IMR-90 (cell line): Measurements from ENCODE around the gene SLC25A6. TPM values are rescaled to one million over a fixed set of nuclear protein-coding genes. Genes with fewer than 3 reads are reported as not detected.

Experiments used
- ATAC-seq: fragments of 200-7000 bp; cut with Tn5 transposase; 2 replicates; pipeline ENCODE4 v1.9.1; 2020; ENCODE audit warnings: low read depth, mild to moderate bottlenecking, moderate library complexity
- BruUV-seq: library from RNA; stranded (reverse); fragments of 400-500 nt; replicated peaks from 2 replicates; lab custom pipeline; 2021; lab: Mats Ljungman, UMichigan
- CTCF ChIA-PET: fragments of 300-600 bp; formaldehyde crosslinking; extraction: SDS; loops from one replicate; lab custom pipeline; 2021; ENCODE audit warnings: antibody characterized with exemption; lab: Yijun Ruan, JAX
- POLR2A ChIA-PET: fragments of 300-600 bp; sonication (Branson Sonifier 250); formaldehyde crosslinking; loops from one replicate; lab custom pipeline; 2022; ENCODE audit warnings: antibody characterized with exemption; ENCODE audit not compliant: unreplicated experiment; lab: Charles Lee
- DNase-seq: peaks from one replicate; pipeline ENCODE4 v3.0.0; 2013
- H2AFZ ChIP-seq: replicated peaks from 2 replicates; pipeline ENCODE3; 2013; ENCODE audit warnings: low read length, mild to moderate bottlenecking; ENCODE audit not compliant: poor library complexity
- H2AK5ac ChIP-seq: 2 replicates; pipeline ENCODE4 v1.6.1; 2013; ENCODE audit warnings: low read depth, low read length, inconsistent platforms
- H2AK9ac ChIP-seq: replicated peaks from 2 replicates; pipeline ENCODE3; 2013; ENCODE audit warnings: mild to moderate bottlenecking, low read depth, low read length, moderate library complexity; ENCODE audit not compliant: poor library complexity
- H2BK120ac ChIP-seq: 2 replicates; pipeline ENCODE4 v1.6.1; 2013; ENCODE audit warnings: low read depth, low read length, inconsistent platforms
- H2BK15ac ChIP-seq: 3 replicates; pipeline ENCODE4 v1.6.1; 2013; ENCODE audit warnings: low read depth, low read length, inconsistent platforms
- H2BK20ac ChIP-seq: 2 replicates; pipeline ENCODE4 v1.6.1; 2013; ENCODE audit warnings: low read depth, mild to moderate bottlenecking, inconsistent platforms, low read length, moderate library complexity
- H2BK5ac ChIP-seq: 2 replicates; pipeline ENCODE4 v1.6.1; 2013; ENCODE audit warnings: mild to moderate bottlenecking, low read depth, low read length, inconsistent platforms; ENCODE audit not compliant: poor library complexity, severe bottlenecking
- H3K14ac ChIP-seq: replicated peaks from 2 replicates; pipeline ENCODE4 v1.6.1; 2013; ENCODE audit warnings: low read depth, low read length, inconsistent platforms
- H3K18ac ChIP-seq: 2 replicates; pipeline ENCODE4 v1.6.1; 2013; ENCODE audit warnings: low read depth, low read length, control low read depth
- H3K23ac ChIP-seq: 2 replicates; pipeline ENCODE4 v1.6.1; 2013; ENCODE audit warnings: low read depth, low read length, inconsistent platforms
- H3K27ac ChIP-seq: 2 replicates; pipeline ENCODE4 v1.5.1; 2013; ENCODE audit warnings: mild to moderate bottlenecking, control low read depth, low read length; ENCODE audit not compliant: insufficient read depth
- H3K27me3 ChIP-seq: 2 replicates; pipeline ENCODE4 v1.6.1; 2013; ENCODE audit warnings: low read length; ENCODE audit not compliant: control insufficient read depth, insufficient read depth
- H3K36me3 ChIP-seq: 2 replicates; pipeline ENCODE4 v1.6.1; 2013; ENCODE audit warnings: low read length, mixed read lengths; ENCODE audit not compliant: control insufficient read depth, insufficient read depth
- H3K4ac ChIP-seq: 2 replicates; pipeline ENCODE4 v1.6.1; 2013; ENCODE audit warnings: low read depth, low read length, inconsistent platforms
- H3K4me1 ChIP-seq: 2 replicates; pipeline ENCODE4 v1.6.1; 2013; ENCODE audit warnings: low read length, mixed read lengths; ENCODE audit not compliant: control insufficient read depth, insufficient read depth
- H3K4me2 ChIP-seq: 2 replicates; pipeline ENCODE4 v1.6.1; 2013; ENCODE audit warnings: low read depth, mild to moderate bottlenecking, control low read depth, low read length, moderate library complexity
- H3K4me3 ChIP-seq: 2 replicates; pipeline ENCODE4 v1.5.1; 2013; ENCODE audit warnings: low read depth, mild to moderate bottlenecking, control low read depth, low read length, moderate library complexity; ENCODE audit not compliant: insufficient read depth
- H3K56ac ChIP-seq: 2 replicates; pipeline ENCODE4 v1.6.1; 2013; ENCODE audit warnings: low read length, inconsistent platforms; ENCODE audit not compliant: insufficient read depth; ENCODE audit errors: extremely low read depth
- H3K79me1 ChIP-seq, 2 experiments: 2 replicates each; pipeline ENCODE4 v1.6.1; 2013; ENCODE audit warnings: low read length in 2 of 2, inconsistent platforms in 1 of 2, low read depth in 1 of 2
- H3K9ac ChIP-seq: 2 replicates; pipeline ENCODE4 v1.6.1; 2013; ENCODE audit warnings: low read depth, low read length, control low read depth
- H3K9me1 ChIP-seq: 2 replicates; pipeline ENCODE4 v1.6.1; 2013; ENCODE audit warnings: low read length, inconsistent platforms; ENCODE audit not compliant: insufficient read depth
- H3K9me3 ChIP-seq: 2 replicates; pipeline ENCODE4 v1.6.1; 2013; ENCODE audit warnings: low read length; ENCODE audit not compliant: control insufficient read depth, insufficient read depth
- H4K20me1 ChIP-seq: 2 replicates; pipeline ENCODE4 v1.6.1; 2013; ENCODE audit warnings: low read length, inconsistent platforms; ENCODE audit not compliant: insufficient read depth
- H4K5ac ChIP-seq: 2 replicates; pipeline ENCODE4 v1.6.1; 2013; ENCODE audit warnings: mild to moderate bottlenecking, low read depth, low read length, control low read depth
- H4K8ac ChIP-seq, 2 experiments: 2 replicates each; pipeline ENCODE4 v1.6.1; 2013; ENCODE audit warnings: low read depth in 2 of 2, low read length in 2 of 2, control low read depth in 1 of 2, inconsistent platforms in 1 of 2
- H4K91ac ChIP-seq: 2 replicates; pipeline ENCODE4 v1.6.1; 2013; ENCODE audit warnings: low read depth, low read length, inconsistent platforms; ENCODE audit not compliant: insufficient read depth
- BHLHE40 ChIP-seq: fragments of 150-350 bp; IDR thresholded peaks from 2 replicates; pipeline ENCODE4 v1.6.1; 2016; ENCODE audit warnings: mild to moderate bottlenecking, low read depth, low read length
- CEBPB ChIP-seq: IDR thresholded peaks from 2 replicates; pipeline ENCODE4 v1.6.1; 2012; ENCODE audit warnings: low read depth, low read length, improper control_type of control experiment
- CHD1 ChIP-seq: IDR thresholded peaks from 2 replicates; pipeline ENCODE4 v1.6.1; 2012; ENCODE audit warnings: low read depth, low read length, improper control_type of control experiment
- CTCF ChIP-seq: conservative IDR thresholded peaks from 2 replicates; pipeline ENCODE4 v1.5.1; 2012; ENCODE audit warnings: mild to moderate bottlenecking, low read depth, low read length, improper control_type of control experiment
- FOS ChIP-seq: fragments of 150-350 bp; IDR thresholded peaks from 2 replicates; pipeline ENCODE4 v1.6.1; 2016; ENCODE audit warnings: low read depth, low read length
- MAFK ChIP-seq: IDR thresholded peaks from 2 replicates; pipeline ENCODE4 v1.6.1; 2012; ENCODE audit warnings: low read depth, low read length, improper control_type of control experiment
- MAZ ChIP-seq: IDR thresholded peaks from 2 replicates; pipeline ENCODE4 v1.6.1; 2012; ENCODE audit warnings: low read depth, mild to moderate bottlenecking, low read length, improper control_type of control experiment, moderate library complexity, borderline replicate concordance
- MXI1 ChIP-seq: IDR thresholded peaks from 2 replicates; pipeline ENCODE4 v1.6.1; 2012; ENCODE audit warnings: low read depth, mild to moderate bottlenecking, low read length, moderate library complexity, borderline replicate concordance
- NFE2L2 ChIP-seq: fragments of 150-350 bp; IDR thresholded peaks from 2 replicates; pipeline ENCODE4 v1.6.1; 2016; ENCODE audit warnings: low read depth, mild to moderate bottlenecking, low read length
- POLR2A ChIP-seq: IDR thresholded peaks from 2 replicates; pipeline ENCODE4 v1.6.1; 2012; ENCODE audit warnings: mild to moderate bottlenecking, low read depth, low read length
- RAD21 ChIP-seq: IDR thresholded peaks from 2 replicates; pipeline ENCODE4 v1.6.1; 2012; ENCODE audit warnings: low read length, improper control_type of control experiment
- RCOR1 ChIP-seq: IDR thresholded peaks from 2 replicates; pipeline ENCODE4 v1.6.1; 2012; ENCODE audit warnings: mild to moderate bottlenecking, low read length, improper control_type of control experiment; ENCODE audit not compliant: insufficient replicate concordance
- RFX5 ChIP-seq: IDR thresholded peaks from 2 replicates; pipeline ENCODE4 v1.8.0; 2012; ENCODE audit warnings: low read depth, mild to moderate bottlenecking, low read length, moderate library complexity
- SMC3 ChIP-seq: fragments of 150-350 bp; IDR thresholded peaks from 2 replicates; pipeline ENCODE4 v1.6.1; 2016; ENCODE audit warnings: low read depth, mild to moderate bottlenecking, antibody characterized with exemption, low read length, moderate library complexity
- USF2 ChIP-seq: fragments of 150-350 bp; IDR thresholded peaks from 2 replicates; pipeline ENCODE4 v1.6.1; 2017; ENCODE audit warnings: mild to moderate bottlenecking, antibody characterized with exemption, low read length, low read depth
- WGBS, 2 experiments: methylation state at CpG; one replicate each; pipeline versions ENCODE4 v1.1.5 to v1.1.7; 2013; ENCODE audit warnings: missing lambda C conversion rate in 2 of 2; ENCODE audit not compliant: insufficient read length in 1 of 2; ENCODE audit errors: extremely low coverage in 2 of 2; 5-methylcytosine and 5-hydroxymethylcytosine counted together
- dilution Hi-C: fragments of 300-500 bp; cut with HindIII; formaldehyde crosslinking; loops from one replicate; pipeline ENCODE4 v1.14.3; 2018; ENCODE audit warnings: low sequenced_read_pairs; ENCODE audit not compliant: unreplicated experiment
- in situ Hi-C: fragments of 300-500 bp; cut with MboI; formaldehyde crosslinking; loops from 3 replicates; pipeline ENCODE4 v1.14.3; 2019; ENCODE audit warnings: low sequenced_read_pairs, inconsistent platforms, mixed read lengths
- intact Hi-C: fragments of 100-400 bp; cut with micrococcal nuclease; formaldehyde crosslinking; loops from 2 replicates; pipeline ENCODE4 v1.10.0; 2022
- polyA plus RNA-seq, 3 experiments: library from polyadenylated mRNA; depleted of rRNA; stranded (reverse); fragments of >200 nt; gene quantifications; 2 replicates each; pipeline ENCODE4 v1.2.3, GENCODE V29; 2012; ENCODE audit warnings: low replicate concordance in 1 of 3
- total RNA-seq: library from RNA; depleted of rRNA; stranded (reverse); fragments of >200 nt; gene quantifications from 2 replicates; pipeline ENCODE4 v1.2.3, GENCODE V29; 2012

SLC25A6 gene
- total and polyA plus RNA-seq, 2 of the 4 experiments (the other 2 are of a cell fraction), result 166 to 565 TPM

GRCh38 chrX:1401611-1402430, 9.9 kb upstream of the SLC25A6 start:
- H3K27ac ChIP-seq, result no peak overlapping the region
- no peak; the same call in 1 of the 2 replicates for ATAC-seq
- no TSS peak for BruUV-seq
- intact Hi-C loops, result no loop called here
- CTCF ChIA-PET, result no interaction called here
- in situ Hi-C loops, result no loop called here
- H4K91ac ChIP-seq, result no peak overlapping the region
- H3K4me2 ChIP-seq, result no peak overlapping the region
- no peaks in the 10 kb centered on the region for H3K27me3 ChIP-seq
- no peak overlapping the region for H2AFZ ChIP-seq
- no peaks in the 10 kb centered on the region for H3K9me3 ChIP-seq
- no peak overlapping the region for H2BK20ac ChIP-seq
- H3K4me3 ChIP-seq, result no peak overlapping the region
- no peak overlapping the region for H4K8ac ChIP-seq
- H3K36me3 ChIP-seq, result peaks cover 21% of the 10 kb centered on the region
- WGBS, 2 experiments, result 87% methylated on average over 9 of the region's 30 CpGs; no CpG with 5 or more reads in 1 of the 2 experiments
- TF ChIP-seq FOS (no peak), RFX5 (no peak), BHLHE40 (no peak), MAZ (no peak), CTCF (no peak), POLR2A (no peak), NFE2L2 (no peak), RCOR1 (no peak), CEBPB (no peak), USF2 (no peak), SMC3 (no peak), MXI1 (no peak), RAD21 (no peak), MAFK (no peak), CHD1 (no peak)
- no peaks in the 10 kb centered on the region for H4K20me1 ChIP-seq
- H3K9me1 ChIP-seq, result no peaks in the 10 kb centered on the region
- H3K23ac ChIP-seq, result no peak overlapping the region
- H2AK9ac ChIP-seq, result no peak overlapping the region
- POLR2A ChIA-PET, result no interaction called here
- dilution Hi-C loops, result no loop called here
- no peak overlapping the region for H3K18ac ChIP-seq
- no peak overlapping the region for H2BK5ac ChIP-seq
- H4K5ac ChIP-seq, result no peak overlapping the region
- H3K14ac ChIP-seq, result no peak overlapping the region
- H2BK120ac ChIP-seq, result no peak overlapping the region
- H2AK5ac ChIP-seq, result no peak overlapping the region
- H3K4ac ChIP-seq, result no peak overlapping the region
- no peaks in the 10 kb centered on the region for H3K4me1 ChIP-seq
- no peak overlapping the region for H2BK15ac ChIP-seq
- H3K56ac ChIP-seq, result no peak overlapping the region
- no peak overlapping the region for H3K9ac ChIP-seq
- DNase-seq, result no peak
- H3K79me1 ChIP-seq, result peaks cover 0 to 4% of the 10 kb centered on the region in 2 experiments; a peak in 2 of 4 replicates
